ENCODE results near the gene TRAK1.

Gene TRAK1

DNA sequence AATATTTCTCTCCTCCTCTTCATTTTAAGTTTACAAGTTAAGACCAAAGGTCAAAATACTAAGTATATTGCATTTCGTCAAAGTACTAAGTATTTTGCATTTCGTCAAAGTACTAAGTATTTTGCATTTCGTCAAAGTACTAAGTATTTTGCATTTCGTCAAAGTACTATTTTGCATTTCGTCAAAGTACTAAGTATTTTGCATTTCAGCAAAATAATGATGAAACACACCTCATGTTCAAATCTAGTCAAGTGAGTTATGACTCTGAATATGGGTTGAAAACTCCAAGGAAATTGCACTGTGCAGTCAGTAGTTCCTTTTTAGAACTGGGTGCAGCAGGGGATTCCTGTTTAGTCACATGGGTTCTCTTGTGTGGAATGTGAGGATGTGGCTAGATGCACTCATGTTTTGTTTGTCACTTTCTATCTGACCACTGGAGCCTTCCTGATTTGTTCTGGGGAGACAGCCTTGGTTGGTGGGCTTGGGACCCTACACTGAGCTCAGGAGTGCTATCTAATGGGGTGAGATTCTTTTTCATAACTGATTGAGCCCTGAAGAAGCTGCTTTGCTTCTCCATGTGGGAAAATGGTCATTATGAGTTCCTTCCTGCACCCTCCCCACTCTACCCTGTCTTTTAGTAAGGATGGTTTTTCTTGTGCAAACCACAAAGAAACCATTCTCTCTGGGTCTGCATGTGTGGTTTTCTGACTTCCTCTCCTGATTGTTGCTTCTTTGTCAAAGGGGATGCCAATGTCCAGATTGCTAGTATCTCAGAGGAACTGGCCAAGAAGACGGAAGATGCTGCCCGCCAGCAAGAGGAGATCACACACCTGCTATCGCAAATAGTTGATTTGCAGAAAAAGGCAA, 101.4 kb downstream of the TRAK1 start:
- Histone ChIP-seq H3K27ac (no peak overlapping the region), H3K9me3 (ENCODE audit: control insufficient read depth, low read length) (no peaks in the 10 kb centered on the region), H2AFZ (no peak overlapping the region), H3K9ac (no peak overlapping the region), H3K79me2 (peaks cover 2% of the 10 kb centered on the region), H3K27me3 (ENCODE audit: control insufficient read depth, insufficient read depth, low read length) (no peaks in the 10 kb centered on the region), H3K4me1 (no peaks in the 10 kb centered on the region), H3K4me3 (ENCODE audit: low read depth, low read length) (no peak overlapping the region), H3K36me3 (ENCODE audit: control insufficient read depth, insufficient read depth, low read length) (no peaks in the 10 kb centered on the region), H3K4me2 (ENCODE audit: low read length) (no peak overlapping the region)
- TF ChIP-seq, protein P1, sequence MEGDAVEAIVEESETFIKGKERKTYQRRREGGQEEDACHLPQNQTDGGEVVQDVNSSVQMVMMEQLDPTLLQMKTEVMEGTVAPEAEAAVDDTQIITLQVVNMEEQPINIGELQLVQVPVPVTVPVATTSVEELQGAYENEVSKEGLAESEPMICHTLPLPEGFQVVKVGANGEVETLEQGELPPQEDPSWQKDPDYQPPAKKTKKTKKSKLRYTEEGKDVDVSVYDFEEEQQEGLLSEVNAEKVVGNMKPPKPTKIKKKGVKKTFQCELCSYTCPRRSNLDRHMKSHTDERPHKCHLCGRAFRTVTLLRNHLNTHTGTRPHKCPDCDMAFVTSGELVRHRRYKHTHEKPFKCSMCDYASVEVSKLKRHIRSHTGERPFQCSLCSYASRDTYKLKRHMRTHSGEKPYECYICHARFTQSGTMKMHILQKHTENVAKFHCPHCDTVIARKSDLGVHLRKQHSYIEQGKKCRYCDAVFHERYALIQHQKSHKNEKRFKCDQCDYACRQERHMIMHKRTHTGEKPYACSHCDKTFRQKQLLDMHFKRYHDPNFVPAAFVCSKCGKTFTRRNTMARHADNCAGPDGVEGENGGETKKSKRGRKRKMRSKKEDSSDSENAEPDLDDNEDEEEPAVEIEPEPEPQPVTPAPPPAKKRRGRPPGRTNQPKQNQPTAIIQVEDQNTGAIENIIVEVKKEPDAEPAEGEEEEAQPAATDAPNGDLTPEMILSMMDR (IDR thresholded peaks at IDR 0.05) = no peak

DNA sequence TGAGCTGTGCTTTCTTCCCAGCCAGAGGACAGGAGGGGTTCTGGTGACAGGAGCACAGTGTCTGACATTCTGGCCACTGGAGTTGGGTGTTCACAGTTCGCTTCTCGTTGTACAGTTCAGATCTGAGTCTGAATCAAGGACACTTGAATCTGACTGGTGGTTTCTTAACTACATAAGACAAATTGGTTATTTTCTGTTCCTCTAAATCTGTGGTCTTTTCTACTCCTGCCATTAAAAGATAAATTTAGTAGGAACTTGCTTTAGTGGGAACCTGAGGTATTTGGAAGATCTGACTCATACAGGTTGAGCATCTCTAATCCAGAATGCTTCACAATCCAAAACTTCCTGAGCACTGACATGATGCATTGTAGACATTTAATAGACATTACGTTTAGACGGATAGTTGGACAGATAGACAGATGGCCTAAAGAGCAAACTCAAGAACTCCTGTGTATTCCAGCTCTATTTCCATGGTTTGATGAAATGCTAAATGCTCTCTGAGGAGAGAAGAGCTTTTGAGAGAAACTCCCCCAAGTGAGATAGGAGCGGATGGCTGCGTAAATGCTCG, 103.9 kb downstream of the TRAK1 start:
- Histone ChIP-seq H3K4me1 (no peaks in the 10 kb centered on the region), H3K9ac (no peak overlapping the region), H3K4me2 (ENCODE audit: low read length) (no peak overlapping the region), H3K27me3 (ENCODE audit: control insufficient read depth, insufficient read depth, low read length) (no peaks in the 10 kb centered on the region), H3K27ac (no peak overlapping the region), H2AFZ (no peak overlapping the region), H3K79me2 (peaks cover 2% of the 10 kb centered on the region), H3K4me3 (ENCODE audit: low read depth, low read length) (no peak overlapping the region), H3K9me3 (ENCODE audit: control insufficient read depth, low read length) (no peaks in the 10 kb centered on the region), H3K36me3 (ENCODE audit: control insufficient read depth, insufficient read depth, low read length) (no peaks in the 10 kb centered on the region)
- TF ChIP-seq, protein P1 (IDR thresholded peaks at IDR 0.05) = no peak

DNA sequence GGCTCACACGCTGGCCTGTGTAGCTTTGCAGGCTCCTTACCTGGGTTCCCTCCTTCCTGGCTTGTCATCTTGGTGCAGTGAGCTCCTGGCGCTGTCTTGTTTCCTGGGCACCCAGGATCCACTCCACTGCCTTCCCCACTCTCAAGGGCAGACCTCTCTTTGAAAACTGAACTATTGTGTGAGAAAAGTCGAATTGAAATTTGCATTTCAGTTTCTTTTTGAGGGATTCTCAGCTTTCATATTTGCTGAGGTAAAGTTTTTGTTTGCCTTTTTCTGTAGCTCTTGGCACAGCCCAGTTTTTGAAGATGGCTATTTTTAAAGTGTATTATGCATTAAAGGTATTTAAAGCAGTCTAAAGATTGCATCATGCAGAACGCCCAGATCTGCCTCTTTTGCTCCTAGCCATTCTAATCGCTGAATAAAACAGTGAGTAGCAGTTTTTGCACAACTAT, 104.7 kb downstream of the TRAK1 start:
- no peak overlapping the region for H3K4me2 ChIP-seq (ENCODE audit: low read length)
- H3K27ac ChIP-seq = no peak overlapping the region
- H3K4me1 ChIP-seq = no peaks in the 10 kb centered on the region
- H3K4me3 ChIP-seq (ENCODE audit: low read depth, low read length) = no peak overlapping the region
- H3K36me3 ChIP-seq (ENCODE audit: control insufficient read depth, insufficient read depth, low read length) = no peaks in the 10 kb centered on the region
- TF ChIP-seq, protein P1 (IDR thresholded peaks at IDR 0.05) = no peak
- no peaks in the 10 kb centered on the region for H3K27me3 ChIP-seq (ENCODE audit: control insufficient read depth, insufficient read depth, low read length)
- no peaks in the 10 kb centered on the region for H3K9me3 ChIP-seq (ENCODE audit: control insufficient read depth, low read length)
- H3K9ac ChIP-seq = no peak overlapping the region
- H3K79me2 ChIP-seq = peaks cover 2% of the 10 kb centered on the region
- H2AFZ ChIP-seq = no peak overlapping the region

DNA sequence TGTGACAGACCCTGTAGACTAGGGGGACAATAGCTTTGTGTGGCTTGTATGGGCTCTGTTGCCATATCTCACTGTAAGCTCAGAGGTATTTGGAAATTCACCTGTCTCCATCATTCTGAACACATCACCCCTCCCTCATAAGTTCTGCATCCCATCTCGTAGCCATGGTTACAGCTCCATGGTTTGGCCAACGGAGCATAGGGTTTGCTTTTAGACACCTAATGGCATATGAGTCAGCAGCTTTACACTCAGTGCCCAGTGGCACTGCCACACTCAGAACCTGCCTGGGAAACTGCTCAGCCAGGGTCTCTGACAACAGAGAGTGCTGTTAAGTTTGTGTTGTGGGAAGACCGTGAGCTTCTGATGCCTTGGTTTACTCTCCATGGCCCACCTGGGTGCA, 107.6 kb downstream of the TRAK1 start:
- H3K4me3 ChIP-seq (ENCODE audit: low read depth, low read length) = no peak overlapping the region
- H3K4me2 ChIP-seq (ENCODE audit: low read length) = no peak overlapping the region
- H3K27ac ChIP-seq = no peak overlapping the region
- no peaks in the 10 kb centered on the region for H3K4me1 ChIP-seq
- no peak overlapping the region for H3K9ac ChIP-seq
- H3K9me3 ChIP-seq (ENCODE audit: control insufficient read depth, low read length) = no peaks in the 10 kb centered on the region
- no peaks in the 10 kb centered on the region for H3K79me2 ChIP-seq
- H2AFZ ChIP-seq = no peak overlapping the region
- TF ChIP-seq, protein P1 (IDR thresholded peaks at IDR 0.05) = no peak
- H3K27me3 ChIP-seq (ENCODE audit: control insufficient read depth, insufficient read depth, low read length) = no peaks in the 10 kb centered on the region
- no peaks in the 10 kb centered on the region for H3K36me3 ChIP-seq (ENCODE audit: control insufficient read depth, insufficient read depth, low read length)

Measured in parathyroid adenoma (tissue), 2 donors.